Ovary (tissue), 9 donors: ENCODE results near the gene KRTAP5-8. TPM values are rescaled to one million over a fixed set of nuclear protein-coding genes. Genes with fewer than 3 reads are reported as not detected.

ENCODE experiments used
- DNase-seq, 5 donors: peaks; one replicate each; pipeline ENCODE4 v3.0.0-alpha.2; 2019 to 2020
- H3K27ac ChIP-seq, 2 donors: fragments of 200-600 bp; one replicate each; pipeline versions ENCODE4 v1.5.1 to v1.8.0; 2019 to 2022
- H3K27me3 ChIP-seq: fragments of 200-600 bp; one replicate; pipeline ENCODE4 v1.8.0; 2022
- H3K36me3 ChIP-seq: fragments of 200-600 bp; sonication (generic); one replicate; pipeline ENCODE4 v1.5.1; 2019
- H3K4me1 ChIP-seq: one replicate; pipeline ENCODE4 v1.8.1; 2013; ENCODE audit warnings: mild to moderate bottlenecking, moderate library complexity; ENCODE audit not compliant: insufficient read depth
- H3K4me3 ChIP-seq: fragments of 200-600 bp; sonication (generic); one replicate; pipeline ENCODE4 v1.5.1; 2017
- H3K9me3 ChIP-seq, 2 donors: fragments of 200-600 bp in 1 of 2; sonication (generic) in 1 of 2; one replicate each; pipeline versions ENCODE4 v1.5.1 to v1.8.1; 2013 to 2019; ENCODE audit warnings: mild to moderate bottlenecking in 1 of 2, moderate library complexity in 1 of 2
- CTCF ChIP-seq, 3 donors: fragments of 450-650 bp in 2 of 3; fragments of 200-600 bp in 1 of 3; IDR thresholded peaks; one replicate each; pipeline versions ENCODE4 v1.5.1 to v1.8.0; 2016 to 2022; ENCODE audit warnings: antibody characterized with exemption in 3 of 3, mild to moderate bottlenecking in 1 of 3
- EP300 ChIP-seq: sonication (generic); formaldehyde crosslinking; IDR thresholded peaks from one replicate; pipeline ENCODE4 v1.6.1; 2017; ENCODE audit warnings: antibody characterized with exemption
- POLR2A ChIP-seq: fragments of 450-650 bp; IDR thresholded peaks from one replicate; pipeline ENCODE4 v1.6.1; 2017; ENCODE audit warnings: antibody characterized with exemption, mild to moderate bottlenecking, moderate library complexity
- WGBS, 3 donors: extraction: QIAGEN DNeasy Blood & Tissue Kit in 1 of 3; methylation state at CpG; one replicate each; pipeline versions ENCODE4 v1.1.5 to v1.1.7; 2013 to 2017; 5-methylcytosine and 5-hydroxymethylcytosine counted together
- intact Hi-C, 4 donors: fragments of 100-400 bp; cut with DNase I; formaldehyde crosslinking; loops; one replicate each; pipeline versions ENCODE4 v1.11.0 to v1.15.1; 2022 to 2023
- polyA plus RNA-seq, 2 donors: library from polyadenylated mRNA; stranded (reverse); fragments of 200-250 nt in 1 of 2; fragments of 350-450 nt in 1 of 2; fragmentation: Illumina TruSeq in 1 of 2; extraction: RNeasy Lipid Tissue Mini Kit (QIAGEN cat#74804) in 1 of 2; gene quantifications; one replicate each; pipeline ENCODE4 v1.2.3, GENCODE V29; 2013 to 2014
- total RNA-seq, 7 donors: library from RNA; depleted of rRNA in 2 of 7; stranded (reverse); fragments of >200 nt in 2 of 7; fragmentation: NEBNext Ultra II Directional in 3 of 7; extraction: Animal tissue kit (Norgen Biotek cat#: 25700) in 3 of 7; gene quantifications; one replicate each; pipeline versions ENCODE4 v1.1.0 to v1.2.4, GENCODE V29; 2016 to 2023
- donor health status: DM: no; HTN: no; CAD: no; lungs with moderate emphysema.
- donor health status: DM: no; HTN: no; CAD: no.
- donor health status: Bipolar disorder and iron deficiency.
- donor health status: DM: yes; HTN: yes; CAD: no.
- donor health status: DM: no; HTN: no; CAD: no.
- donor health status: DM: yes; HTN: yes; CAD: no.

KRTAP5-8 gene
- total and polyA plus RNA-seq, 9 donors, result not detected

- Histone ChIP-seq H3K4me1 (no peaks in the 10 kb centered on the region), H3K27me3 (no peaks in the 10 kb centered on the region), H3K36me3 (no peaks in the 10 kb centered on the region), H3K27ac (no peak within 1 kb of the TSS), H3K4me3 (no peak within 1 kb of the TSS), H3K9me3 (peaks cover 0 to 3% of the 10 kb centered on the region in 2 donors)
- intact Hi-C loops, result no loop called here
- no peak for DNase-seq
- TF ChIP-seq CTCF (IDR thresholded peaks at IDR 0.05), result no peak
- TF ChIP-seq POLR2A, result no peak
- TF ChIP-seq EP300, result no peak
- 45 to 60% (median 46%) methylated on average over 5 of the region's 5 CpGs for WGBS, 3 donors
Measured at GRCh38 chr11:71548120-71548519, 10.3 kb downstream of the KRTAP5-8 start, which contains the start of gene KRTAP5-9. TSS of gene KRTAP5-9 (plus strand) at chr11:71548420. CDS start at chr11:71548658, 238 bp downstream.

DNA sequence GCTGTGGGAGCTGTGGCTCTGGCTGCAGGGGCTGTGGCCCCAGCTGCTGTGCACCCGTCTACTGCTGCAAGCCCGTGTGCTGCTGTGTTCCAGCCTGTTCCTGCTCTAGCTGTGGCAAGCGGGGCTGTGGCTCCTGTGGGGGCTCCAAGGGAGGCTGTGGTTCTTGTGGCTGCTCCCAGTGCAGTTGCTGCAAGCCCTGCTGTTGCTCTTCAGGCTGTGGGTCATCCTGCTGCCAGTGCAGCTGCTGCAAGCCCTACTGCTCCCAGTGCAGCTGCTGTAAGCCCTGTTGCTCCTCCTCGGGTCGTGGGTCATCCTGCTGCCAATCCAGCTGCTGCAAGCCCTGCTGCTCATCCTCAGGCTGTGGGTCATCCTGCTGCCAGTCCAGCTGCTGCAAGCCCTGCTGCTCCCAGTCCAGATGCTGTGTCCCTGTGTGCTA, 10.9 kb downstream of the KRTAP5-8 start:
- no peaks in the 10 kb centered on the region for H3K4me1 ChIP-seq
- no peak for DNase-seq
- WGBS, 3 donors, result 15 to 20% (median 18%) methylated on average over 5 of the region's 5 CpGs

DNA sequence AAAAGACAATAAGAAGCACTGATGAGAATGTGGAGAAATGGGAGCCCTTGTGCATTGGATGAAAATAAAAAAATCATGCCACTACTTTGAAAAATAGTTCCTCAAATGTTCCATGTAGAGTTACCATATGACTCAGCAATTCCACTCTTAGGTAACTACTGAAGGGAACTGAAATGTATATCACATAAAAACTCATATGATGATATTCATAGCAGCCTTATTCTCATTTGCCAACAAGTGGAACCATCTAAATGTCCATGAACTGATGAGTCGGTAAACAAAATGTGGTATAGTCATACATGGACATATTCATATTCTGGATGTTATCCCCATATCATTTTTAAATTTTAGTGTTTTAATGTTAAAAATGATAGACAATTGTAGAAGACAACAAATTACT, 13.9 kb downstream of the KRTAP5-8 start:
- no peak for DNase-seq
- Histone ChIP-seq H3K36me3 (no peaks in the 10 kb centered on the region), H3K4me3 (no peak overlapping the region), H3K27me3 (no peaks in the 10 kb centered on the region), H3K9me3 (no peaks in the 10 kb centered on the region), H3K27ac (no peak overlapping the region), H3K4me1 (no peaks in the 10 kb centered on the region)
- WGBS, 3 donors, result 96 to 100% (median 97%) methylated on average over 1 of the region's 1 CpG
- TF ChIP-seq EP300 (no peak), CTCF (IDR thresholded peaks at IDR 0.05) (no peak), POLR2A (no peak)
- intact Hi-C loops, result no loop called here

More for the DNA sequence above, 10.9 kb downstream of the KRTAP5-8 start:
- Histone ChIP-seq H3K27ac (no peak overlapping the region), H3K27me3 (no peaks in the 10 kb centered on the region), H3K36me3 (no peaks in the 10 kb centered on the region), H3K9me3 (peaks cover 0 to 3% of the 10 kb centered on the region in 2 donors), H3K4me3 (no peak overlapping the region)
- intact Hi-C loops, result no loop called here
- no peak for TF ChIP-seq POLR2A
- no peak for TF ChIP-seq EP300
- no peak for TF ChIP-seq CTCF (IDR thresholded peaks at IDR 0.05)

- no peak for DNase-seq
- 76 to 90% (median 84%) methylated on average over 6 of the region's 6 CpGs for WGBS, 3 donors
- Histone ChIP-seq H3K4me3 (no peak overlapping the region), H3K36me3 (no peaks in the 10 kb centered on the region), H3K4me1 (no peaks in the 10 kb centered on the region), H3K27me3 (no peaks in the 10 kb centered on the region), H3K27ac (no peak overlapping the region), H3K9me3 (no peaks in the 10 kb centered on the region)
- intact Hi-C loops, result no loop called here
- TF ChIP-seq EP300, result no peak
- TF ChIP-seq CTCF (IDR thresholded peaks at IDR 0.05), result no peak
- no peak for TF ChIP-seq POLR2A
Measured at GRCh38 chr11:71554996-71555395, 17.2 kb downstream of the KRTAP5-8 start.

GRCh38 chr11:71555508-71555907, 17.7 kb downstream of the KRTAP5-8 start:
- intact Hi-C loops, result no loop called here
- no peak for DNase-seq
- H3K9me3 ChIP-seq, result no peaks in the 10 kb centered on the region
- TF ChIP-seq POLR2A, result no peak
- H3K27me3 ChIP-seq, result no peaks in the 10 kb centered on the region
- 89 to 96% (median 91%) methylated on average over 11 of the region's 11 CpGs for whole genome bisulfite sequencing, 3 donors
- no peak overlapping the region for H3K27ac ChIP-seq
- no peaks in the 10 kb centered on the region for H3K36me3 ChIP-seq
- no peak overlapping the region for H3K4me3 ChIP-seq
- H3K4me1 ChIP-seq, result no peaks in the 10 kb centered on the region
